IMR-90 (cell line): ENCODE results near the gene ITPK1. TPM values are rescaled to one million over a fixed set of nuclear protein-coding genes. Genes with fewer than 3 reads are reported as not detected.

Source experiments
- ATAC-seq: fragments of 200-7000 bp; cut with Tn5 transposase; 2 replicates; pipeline ENCODE4 v1.9.1; 2020; ENCODE audit warnings: low read depth, mild to moderate bottlenecking, moderate library complexity
- BruUV-seq: library from RNA; stranded (reverse); fragments of 400-500 nt; replicated peaks from 2 replicates; lab custom pipeline; 2021; lab: Mats Ljungman, UMichigan
- CTCF ChIA-PET: fragments of 300-600 bp; formaldehyde crosslinking; extraction: SDS; loops from one replicate; lab custom pipeline; 2021; ENCODE audit warnings: antibody characterized with exemption; lab: Yijun Ruan, JAX
- POLR2A ChIA-PET: fragments of 300-600 bp; sonication (Branson Sonifier 250); formaldehyde crosslinking; loops from one replicate; lab custom pipeline; 2022; ENCODE audit warnings: antibody characterized with exemption; ENCODE audit not compliant: unreplicated experiment; lab: Charles Lee
- DNase-seq: peaks from one replicate; pipeline ENCODE4 v3.0.0; 2013
- H2AFZ ChIP-seq: replicated peaks from 2 replicates; pipeline ENCODE3; 2013; ENCODE audit warnings: low read length, mild to moderate bottlenecking; ENCODE audit not compliant: poor library complexity
- H2AK5ac ChIP-seq: 2 replicates; pipeline ENCODE4 v1.6.1; 2013; ENCODE audit warnings: low read depth, low read length, inconsistent platforms
- H2AK9ac ChIP-seq: replicated peaks from 2 replicates; pipeline ENCODE3; 2013; ENCODE audit warnings: mild to moderate bottlenecking, low read depth, low read length, moderate library complexity; ENCODE audit not compliant: poor library complexity
- H2BK120ac ChIP-seq: 2 replicates; pipeline ENCODE4 v1.6.1; 2013; ENCODE audit warnings: low read depth, low read length, inconsistent platforms
- H2BK15ac ChIP-seq: 3 replicates; pipeline ENCODE4 v1.6.1; 2013; ENCODE audit warnings: low read depth, low read length, inconsistent platforms
- H2BK20ac ChIP-seq: 2 replicates; pipeline ENCODE4 v1.6.1; 2013; ENCODE audit warnings: low read depth, mild to moderate bottlenecking, inconsistent platforms, low read length, moderate library complexity
- H2BK5ac ChIP-seq: 2 replicates; pipeline ENCODE4 v1.6.1; 2013; ENCODE audit warnings: mild to moderate bottlenecking, low read depth, low read length, inconsistent platforms; ENCODE audit not compliant: poor library complexity, severe bottlenecking
- H3K14ac ChIP-seq: replicated peaks from 2 replicates; pipeline ENCODE4 v1.6.1; 2013; ENCODE audit warnings: low read depth, low read length, inconsistent platforms
- H3K18ac ChIP-seq: 2 replicates; pipeline ENCODE4 v1.6.1; 2013; ENCODE audit warnings: low read depth, low read length, control low read depth
- H3K23ac ChIP-seq: 2 replicates; pipeline ENCODE4 v1.6.1; 2013; ENCODE audit warnings: low read depth, low read length, inconsistent platforms
- H3K27ac ChIP-seq: 2 replicates; pipeline ENCODE4 v1.5.1; 2013; ENCODE audit warnings: mild to moderate bottlenecking, control low read depth, low read length; ENCODE audit not compliant: insufficient read depth
- H3K27me3 ChIP-seq: 2 replicates; pipeline ENCODE4 v1.6.1; 2013; ENCODE audit warnings: low read length; ENCODE audit not compliant: control insufficient read depth, insufficient read depth
- H3K36me3 ChIP-seq: 2 replicates; pipeline ENCODE4 v1.6.1; 2013; ENCODE audit warnings: low read length, mixed read lengths; ENCODE audit not compliant: control insufficient read depth, insufficient read depth
- H3K4ac ChIP-seq: 2 replicates; pipeline ENCODE4 v1.6.1; 2013; ENCODE audit warnings: low read depth, low read length, inconsistent platforms
- H3K4me1 ChIP-seq: 2 replicates; pipeline ENCODE4 v1.6.1; 2013; ENCODE audit warnings: low read length, mixed read lengths; ENCODE audit not compliant: control insufficient read depth, insufficient read depth
- H3K4me2 ChIP-seq: 2 replicates; pipeline ENCODE4 v1.6.1; 2013; ENCODE audit warnings: low read depth, mild to moderate bottlenecking, control low read depth, low read length, moderate library complexity
- H3K4me3 ChIP-seq: 2 replicates; pipeline ENCODE4 v1.5.1; 2013; ENCODE audit warnings: low read depth, mild to moderate bottlenecking, control low read depth, low read length, moderate library complexity; ENCODE audit not compliant: insufficient read depth
- H3K56ac ChIP-seq: 2 replicates; pipeline ENCODE4 v1.6.1; 2013; ENCODE audit warnings: low read length, inconsistent platforms; ENCODE audit not compliant: insufficient read depth; ENCODE audit errors: extremely low read depth
- H3K79me1 ChIP-seq, 2 experiments: 2 replicates each; pipeline ENCODE4 v1.6.1; 2013; ENCODE audit warnings: low read length in 2 of 2, inconsistent platforms in 1 of 2, low read depth in 1 of 2
- H3K9ac ChIP-seq: 2 replicates; pipeline ENCODE4 v1.6.1; 2013; ENCODE audit warnings: low read depth, low read length, control low read depth
- H3K9me1 ChIP-seq: 2 replicates; pipeline ENCODE4 v1.6.1; 2013; ENCODE audit warnings: low read length, inconsistent platforms; ENCODE audit not compliant: insufficient read depth
- H3K9me3 ChIP-seq: 2 replicates; pipeline ENCODE4 v1.6.1; 2013; ENCODE audit warnings: low read length; ENCODE audit not compliant: control insufficient read depth, insufficient read depth
- H4K20me1 ChIP-seq: 2 replicates; pipeline ENCODE4 v1.6.1; 2013; ENCODE audit warnings: low read length, inconsistent platforms; ENCODE audit not compliant: insufficient read depth
- H4K5ac ChIP-seq: 2 replicates; pipeline ENCODE4 v1.6.1; 2013; ENCODE audit warnings: mild to moderate bottlenecking, low read depth, low read length, control low read depth
- H4K8ac ChIP-seq, 2 experiments: 2 replicates each; pipeline ENCODE4 v1.6.1; 2013; ENCODE audit warnings: low read depth in 2 of 2, low read length in 2 of 2, control low read depth in 1 of 2, inconsistent platforms in 1 of 2
- H4K91ac ChIP-seq: 2 replicates; pipeline ENCODE4 v1.6.1; 2013; ENCODE audit warnings: low read depth, low read length, inconsistent platforms; ENCODE audit not compliant: insufficient read depth
- WGBS, 2 experiments: methylation state at CpG; one replicate each; pipeline versions ENCODE4 v1.1.5 to v1.1.7; 2013; ENCODE audit warnings: missing lambda C conversion rate in 2 of 2; ENCODE audit not compliant: insufficient read length in 1 of 2; ENCODE audit errors: extremely low coverage in 2 of 2; 5-methylcytosine and 5-hydroxymethylcytosine counted together
- dilution Hi-C: fragments of 300-500 bp; cut with HindIII; formaldehyde crosslinking; loops from one replicate; pipeline ENCODE4 v1.14.3; 2018; ENCODE audit warnings: low sequenced_read_pairs; ENCODE audit not compliant: unreplicated experiment
- in situ Hi-C: fragments of 300-500 bp; cut with MboI; formaldehyde crosslinking; loops from 3 replicates; pipeline ENCODE4 v1.14.3; 2019; ENCODE audit warnings: low sequenced_read_pairs, inconsistent platforms, mixed read lengths
- intact Hi-C: fragments of 100-400 bp; cut with micrococcal nuclease; formaldehyde crosslinking; loops from 2 replicates; pipeline ENCODE4 v1.10.0; 2022
- polyA plus RNA-seq, 3 experiments: library from polyadenylated mRNA; depleted of rRNA; stranded (reverse); fragments of >200 nt; gene quantifications; 2 replicates each; pipeline ENCODE4 v1.2.3, GENCODE V29; 2012; ENCODE audit warnings: low replicate concordance in 1 of 3
- total RNA-seq: library from RNA; depleted of rRNA; stranded (reverse); fragments of >200 nt; gene quantifications from 2 replicates; pipeline ENCODE4 v1.2.3, GENCODE V29; 2012
- TF ChIP-seq, protein P1 (sequence below): fragments of 150-350 bp; IDR thresholded peaks from 2 replicates; pipeline ENCODE4 v1.6.1; 2016; ENCODE audit warnings: low read depth, mild to moderate bottlenecking, low read length, moderate library complexity, borderline replicate concordance

Gene ITPK1
- total and polyA plus RNA-seq, 2 of the 4 experiments (the other 2 are of a cell fraction) = 21.7 to 26.9 TPM

DNA sequence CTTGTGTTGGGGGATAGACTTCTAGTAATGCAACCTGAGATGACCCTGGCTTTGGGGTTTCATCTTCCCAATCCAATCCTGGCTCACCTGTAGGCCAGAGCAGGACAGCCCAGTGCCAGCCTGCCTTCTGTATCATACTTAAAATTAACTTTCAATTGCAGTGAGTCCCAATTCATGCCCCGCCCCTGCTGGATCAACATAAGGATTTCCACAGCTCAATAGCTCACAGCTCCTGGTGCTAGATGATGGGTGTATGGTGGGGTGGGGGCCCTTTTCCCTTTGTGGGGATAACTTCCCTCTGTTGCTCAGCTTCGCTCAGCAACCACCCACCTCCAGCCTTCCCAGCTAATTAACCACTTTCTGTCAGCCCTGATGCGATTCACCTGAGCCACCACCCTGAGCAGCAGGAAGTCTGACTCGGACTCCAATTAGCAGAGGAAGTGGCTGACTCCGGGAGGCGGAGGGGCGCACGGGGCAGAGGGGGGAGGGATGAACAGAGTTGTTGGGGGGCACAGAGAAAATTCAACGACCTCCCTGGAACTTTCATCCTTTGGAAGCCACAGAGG, 217.1 kb downstream of the ITPK1 start:
- intact Hi-C loops (no loop called here), in situ Hi-C loops (no loop called here), dilution Hi-C loops (no loop called here)
- Histone ChIP-seq H2BK120ac (no peak overlapping the region), H3K4ac (no peak overlapping the region), H3K14ac (no peak overlapping the region), H3K23ac (no peak overlapping the region), H3K4me3 (no peak overlapping the region), H3K36me3 (no peaks in the 10 kb centered on the region), H3K4me1 (no peaks in the 10 kb centered on the region), H2BK5ac (no peak overlapping the region), H3K18ac (no peak overlapping the region), H2AK5ac (no peak overlapping the region), H2AK9ac (no peak overlapping the region), H4K8ac (no peak overlapping the region), H3K27ac (no peak overlapping the region), H3K56ac (no peak overlapping the region), H3K9me3 (no peaks in the 10 kb centered on the region), H3K79me1 (no peaks in the 10 kb centered on the region), H3K9ac (no peak overlapping the region), H2BK20ac (no peak overlapping the region), H2BK15ac (no peak overlapping the region), H3K27me3 (peaks cover 13% of the 10 kb centered on the region; the same call in 1 of the 2 replicates), H2AFZ (no peak overlapping the region), H4K5ac (no peak overlapping the region), H3K4me2 (no peak overlapping the region), H3K9me1 (no peaks in the 10 kb centered on the region), H4K20me1 (0 out of 2 replicates have a peak, but pooled peaks cover 4% of the 10 kb centered on the region), H4K91ac (no peak overlapping the region)
- WGBS, 2 experiments = 53% methylated on average over 3 of the region's 9 CpGs; no CpG with 5 or more reads in 1 of the 2 experiments
- ChIA-PET POLR2A (no interaction called here), CTCF (no interaction called here)
- no TSS peak for BruUV-seq
- DNase-seq (no peak), ATAC-seq (no peak)
- TF ChIP-seq, protein P1, sequence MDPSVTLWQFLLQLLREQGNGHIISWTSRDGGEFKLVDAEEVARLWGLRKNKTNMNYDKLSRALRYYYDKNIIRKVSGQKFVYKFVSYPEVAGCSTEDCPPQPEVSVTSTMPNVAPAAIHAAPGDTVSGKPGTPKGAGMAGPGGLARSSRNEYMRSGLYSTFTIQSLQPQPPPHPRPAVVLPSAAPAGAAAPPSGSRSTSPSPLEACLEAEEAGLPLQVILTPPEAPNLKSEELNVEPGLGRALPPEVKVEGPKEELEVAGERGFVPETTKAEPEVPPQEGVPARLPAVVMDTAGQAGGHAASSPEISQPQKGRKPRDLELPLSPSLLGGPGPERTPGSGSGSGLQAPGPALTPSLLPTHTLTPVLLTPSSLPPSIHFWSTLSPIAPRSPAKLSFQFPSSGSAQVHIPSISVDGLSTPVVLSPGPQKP = no peak
